Islet of Langerhans (tissue), 1 donor: Measurements from ENCODE around the gene EFNA1.
"Not testable (repeated sequence)": the region's sequence is repeated elsewhere in the genome, so short reads cannot be mapped to it uniquely, and the experiment has no call there.

ENCODE experiments used
- FAIRE-seq: peaks from one replicate; lab custom pipeline; 2011; peaks lifted over from hg19 to GRCh38; lab: Jason Lieb, UNC

The EFNA1 gene

DNA sequence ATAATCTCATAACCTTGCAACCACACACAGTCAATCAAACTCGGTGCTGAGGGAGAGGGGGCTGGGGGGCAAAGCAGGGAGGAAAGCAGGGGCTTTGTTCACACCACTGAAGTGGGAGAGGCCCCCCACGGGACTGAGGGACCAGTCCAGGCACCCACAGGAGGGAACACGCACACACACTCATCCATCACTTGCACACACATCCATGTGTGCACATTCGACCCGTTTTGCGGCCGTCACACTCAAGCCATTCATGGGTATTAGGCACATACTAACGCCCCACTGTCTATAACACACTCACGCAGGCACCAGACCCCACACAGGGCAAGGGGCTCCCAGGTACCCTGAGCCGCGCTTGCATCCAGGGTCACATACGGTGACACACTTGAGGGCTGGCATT, 35.0 kb upstream of the EFNA1 start:
- no peak for FAIRE-seq

DNA sequence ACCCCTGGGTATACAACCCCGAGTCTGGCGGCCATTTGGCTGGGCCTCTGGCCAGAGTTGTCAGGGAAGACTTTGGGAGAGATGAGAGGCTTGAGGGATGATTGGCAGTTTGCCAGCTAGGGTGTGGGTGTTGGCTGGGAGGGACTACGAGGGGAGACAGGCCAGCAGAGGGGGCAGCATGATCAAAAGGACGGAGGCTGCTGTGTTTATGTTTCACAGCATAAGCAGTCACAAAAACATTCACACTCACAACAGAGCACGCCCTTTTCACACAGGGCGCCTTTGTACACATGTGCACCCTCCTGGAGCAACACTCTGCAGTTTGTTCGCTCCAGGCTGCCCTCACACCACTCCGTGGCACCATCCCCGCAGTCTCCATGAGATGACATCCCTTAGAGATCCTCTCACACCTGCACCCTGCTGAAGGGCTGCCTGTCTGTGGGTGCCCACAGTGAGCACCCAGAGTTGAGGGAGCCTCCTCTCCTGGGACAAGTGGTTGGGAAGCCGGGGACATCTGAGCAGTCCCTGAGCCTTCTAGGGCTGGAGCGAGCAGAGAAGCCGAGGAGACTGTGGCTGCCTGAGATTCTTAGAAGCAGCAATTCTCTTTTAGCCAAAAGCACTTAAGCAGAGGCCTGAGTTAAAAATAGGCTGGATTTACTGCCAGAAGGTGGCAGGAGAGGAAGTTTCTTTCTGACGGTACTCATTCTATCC, 33.6 kb upstream of the EFNA1 start:
- no peak for FAIRE-seq

DNA sequence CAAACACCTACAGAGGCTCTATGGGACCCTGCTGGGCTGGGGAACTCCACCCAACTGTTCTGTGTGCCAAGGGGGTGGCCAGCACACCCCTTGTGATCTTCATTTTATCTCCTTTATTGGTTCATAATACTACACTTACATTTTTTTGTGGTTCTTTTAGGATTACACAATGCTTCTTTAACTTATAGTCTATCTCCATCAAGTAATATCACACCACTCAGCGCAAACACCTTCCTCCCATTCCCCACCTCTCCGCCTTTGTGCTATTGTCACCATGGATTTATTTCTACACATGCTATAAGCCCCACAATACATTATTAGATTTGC, 33.1 kb upstream of the EFNA1 start:
- no peak for FAIRE-seq

DNA sequence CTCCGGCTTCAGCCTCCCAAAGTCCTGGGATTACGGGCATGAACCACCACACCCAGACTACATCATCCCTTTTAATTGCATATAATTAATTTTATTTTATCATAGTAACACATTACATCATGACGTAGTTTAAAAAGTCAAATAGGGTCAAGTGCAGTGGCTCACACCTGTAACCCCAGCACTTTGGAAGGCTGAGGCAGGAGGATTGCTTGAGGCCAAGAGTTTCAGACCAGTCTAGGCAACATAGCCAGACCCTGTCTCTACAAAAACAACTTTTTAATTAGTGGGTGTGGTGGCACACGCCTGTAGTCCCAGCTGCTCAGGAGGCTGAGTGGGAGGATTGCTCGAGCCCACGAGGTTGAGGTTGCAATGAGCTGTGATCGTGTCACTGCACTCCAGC, 28.3 kb upstream of the EFNA1 start:
- no peak for FAIRE-seq

DNA sequence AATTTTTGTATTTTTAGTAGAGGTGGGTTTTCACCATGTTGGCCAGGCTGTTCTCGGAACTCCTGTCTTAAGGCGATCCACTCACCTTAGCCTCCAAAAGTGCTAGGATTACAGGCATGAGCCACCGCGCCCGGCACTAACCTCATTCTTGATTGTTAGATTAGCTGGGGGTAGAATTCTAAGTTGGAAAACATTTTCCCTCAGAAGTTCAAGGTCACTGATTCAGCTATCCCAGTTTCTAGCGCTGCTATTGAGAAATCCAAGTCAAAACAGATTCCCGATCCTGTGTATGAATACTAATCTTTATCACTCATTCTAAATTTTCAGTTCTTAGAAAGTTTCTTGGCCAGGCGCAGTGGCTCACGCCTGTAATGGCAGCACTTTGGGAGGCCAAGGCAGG, 24.4 kb upstream of the EFNA1 start:
- no peak for FAIRE-seq

DNA sequence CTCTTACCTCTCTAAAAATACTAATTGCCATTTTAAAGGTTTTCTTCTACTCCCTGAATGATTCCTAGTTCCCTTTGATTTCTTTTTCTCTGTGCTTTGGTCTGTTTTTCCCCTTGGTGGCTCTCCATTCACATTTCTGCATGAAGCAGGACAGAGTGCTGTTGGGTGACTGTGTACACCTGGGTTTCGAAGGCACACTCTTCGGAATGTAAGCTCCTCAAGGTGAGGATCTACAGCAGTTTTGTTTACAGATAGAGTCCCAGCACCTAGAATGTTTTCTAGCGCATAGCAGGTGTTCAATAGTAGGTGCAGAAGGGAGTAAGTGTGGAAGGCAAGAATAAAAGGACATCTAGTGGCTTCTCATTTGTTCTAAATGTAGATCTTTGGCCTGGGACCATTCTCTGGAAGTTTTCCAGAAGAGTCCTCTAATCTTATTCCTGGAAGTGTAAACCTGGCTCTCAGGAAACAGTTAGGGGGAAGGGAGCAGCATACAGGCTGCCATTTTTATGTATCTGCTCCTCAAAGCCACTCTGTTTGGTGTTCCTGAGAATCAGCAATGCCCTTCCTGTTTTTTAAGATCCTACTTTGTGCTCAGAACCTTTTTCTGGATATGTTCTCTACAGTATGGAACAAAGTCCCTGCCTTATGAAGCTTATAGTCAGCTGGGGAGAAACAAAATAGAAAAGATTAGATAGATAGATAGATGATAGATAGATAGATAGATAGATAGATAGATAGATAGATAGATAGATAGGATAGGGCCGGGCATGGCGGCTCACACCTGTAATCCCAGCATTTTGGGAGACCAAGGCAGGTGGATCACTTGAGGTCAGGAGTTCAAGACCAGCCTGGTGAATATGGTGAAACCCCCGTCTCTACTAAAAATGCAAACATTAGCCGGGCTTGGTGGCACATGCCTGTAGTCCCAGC, 22.8 kb upstream of the EFNA1 start:
- FAIRE-seq = no peak

DNA sequence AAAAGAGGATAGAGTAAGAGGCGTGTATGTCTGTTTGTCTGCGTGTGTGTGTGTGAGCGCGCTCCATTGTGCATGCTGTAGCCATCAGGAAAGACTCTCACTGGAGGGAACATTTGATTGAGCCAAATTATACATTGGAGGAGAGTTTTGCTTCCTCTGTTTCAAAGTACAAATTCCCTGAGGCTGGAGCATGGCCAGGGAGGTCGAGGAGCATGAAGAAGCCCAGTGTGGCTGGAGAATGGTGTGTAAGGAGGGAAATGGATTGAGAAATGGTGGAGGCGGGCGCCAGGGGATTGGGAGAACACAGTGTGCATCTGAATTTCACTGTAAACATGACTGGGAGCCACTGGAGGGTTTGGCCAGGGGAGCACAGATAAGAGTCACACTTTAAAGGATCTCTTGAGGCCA, 22.1 kb upstream of the EFNA1 start:
- no peak for FAIRE-seq

DNA sequence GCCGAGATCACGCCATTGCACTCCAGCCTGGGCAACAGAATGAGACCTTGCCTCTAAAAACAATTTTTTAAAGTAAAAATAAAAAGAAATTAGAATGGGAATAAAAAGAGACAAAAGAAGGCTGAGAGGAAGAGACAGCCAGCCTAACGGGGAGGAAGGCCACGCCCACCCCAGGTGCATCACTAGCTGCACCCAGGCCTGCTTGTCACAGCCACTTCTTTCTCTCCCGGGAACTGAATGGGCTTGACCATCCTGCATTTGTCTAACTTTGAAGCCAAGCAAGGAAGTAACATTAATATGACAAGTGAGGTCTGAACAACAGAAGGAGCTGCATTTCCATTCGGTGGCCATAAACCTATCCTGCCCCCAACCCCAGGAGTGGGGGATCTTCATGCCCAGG, 20.8 kb upstream of the EFNA1 start:
- no peak for FAIRE-seq

DNA sequence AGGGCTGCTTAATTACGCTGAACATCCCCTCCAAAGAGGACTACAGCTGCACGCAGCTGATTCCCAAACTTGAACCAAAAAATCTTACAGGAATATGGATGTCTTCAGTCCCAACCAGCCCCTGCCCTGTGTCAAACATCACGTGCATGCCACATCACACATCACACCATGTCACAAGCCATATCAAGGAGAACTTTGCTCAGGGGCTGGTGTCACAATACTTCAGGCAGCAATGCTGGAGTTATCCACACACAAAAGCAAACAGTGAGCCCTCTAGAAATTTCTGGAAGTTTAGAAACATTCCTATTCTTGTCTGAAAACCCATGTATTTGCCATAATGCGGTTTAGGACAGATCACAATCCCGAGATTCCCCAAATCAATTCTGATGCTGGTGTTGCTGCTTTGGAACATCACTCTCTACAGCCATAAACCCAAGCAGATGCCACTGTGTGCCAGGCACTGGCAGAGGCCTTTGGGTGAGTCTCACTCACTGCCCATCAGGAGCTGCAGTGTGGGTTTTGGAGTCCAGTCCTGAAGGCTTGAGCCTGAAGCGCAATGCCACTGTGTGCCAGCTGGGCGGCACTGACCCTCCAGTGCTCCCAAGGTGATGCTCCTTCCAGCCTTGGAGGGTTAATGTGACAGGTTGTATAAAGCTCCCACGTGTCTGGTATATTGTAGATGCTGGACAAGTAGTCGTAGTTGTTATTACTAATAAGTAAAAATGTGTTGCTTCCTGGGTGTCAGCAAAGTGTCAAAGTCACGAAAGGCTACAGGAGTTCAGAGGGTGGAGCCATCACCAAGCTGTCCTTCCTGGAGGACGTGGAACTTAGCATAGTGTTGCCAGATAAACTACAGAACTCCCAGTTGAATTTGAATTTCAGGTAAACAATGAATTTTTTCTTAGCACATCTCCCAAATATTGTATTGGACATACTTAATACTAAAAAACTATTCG, 20.1 kb upstream of the EFNA1 start:
- no peak for FAIRE-seq

DNA sequence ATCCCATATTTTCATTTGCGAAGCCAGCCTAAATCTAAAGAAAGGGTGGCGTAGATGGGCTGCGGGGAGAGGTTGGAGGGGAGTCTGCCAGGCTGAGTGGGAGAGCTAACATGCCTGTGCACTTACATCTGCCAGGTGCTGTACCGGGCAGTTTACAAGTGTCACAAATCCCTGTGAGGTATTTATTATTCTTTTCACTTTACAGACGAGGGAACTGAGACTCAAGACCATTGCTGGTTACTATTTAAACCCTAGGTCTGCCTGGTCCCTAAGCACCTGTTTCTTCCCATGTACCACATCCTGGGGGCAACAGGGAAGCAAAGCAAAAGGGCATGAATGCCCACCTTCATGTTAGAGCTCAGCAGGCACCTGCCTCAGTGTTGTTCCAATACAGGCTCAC, 19.4 kb upstream of the EFNA1 start:
- FAIRE-seq = no peak

DNA sequence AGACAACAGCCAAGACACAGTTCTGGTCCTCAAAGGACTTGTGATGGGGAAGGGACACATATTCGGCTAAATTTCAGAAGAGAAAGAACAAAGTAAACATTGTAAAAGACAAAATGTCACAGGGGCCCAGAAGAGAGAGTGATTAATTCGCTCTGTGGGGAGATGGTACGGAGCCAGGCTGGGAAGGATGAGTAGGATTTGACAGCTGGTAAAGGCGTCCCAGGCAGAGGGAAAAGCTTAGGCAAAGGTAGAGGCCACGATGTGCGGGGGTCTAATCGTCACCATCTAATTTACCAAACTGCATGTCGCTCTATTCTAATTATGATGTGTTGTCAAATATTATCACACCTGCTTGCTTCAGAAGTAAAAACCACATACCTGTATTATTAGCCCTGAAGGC, 17.3 kb upstream of the EFNA1 start:
- FAIRE-seq = no peak

DNA sequence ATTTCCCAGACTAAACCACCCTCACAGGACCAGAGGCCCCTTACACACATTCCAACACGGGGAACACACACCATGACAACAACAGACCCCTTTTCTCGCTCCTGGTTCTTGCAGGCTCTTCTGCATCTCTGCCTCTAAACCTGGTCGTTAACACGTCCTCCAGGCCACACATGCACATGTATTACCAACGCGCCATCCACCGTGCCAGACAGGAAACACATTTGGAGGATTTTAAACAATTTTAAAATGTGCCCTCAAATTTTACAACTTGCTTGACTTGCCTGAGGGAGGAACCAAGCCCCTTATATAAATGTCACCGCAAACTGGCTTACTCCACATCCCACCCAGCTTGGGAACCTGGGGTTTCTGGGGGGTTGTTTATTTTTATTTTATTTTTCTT, 16.9 kb upstream of the EFNA1 start:
- no peak for FAIRE-seq

DNA sequence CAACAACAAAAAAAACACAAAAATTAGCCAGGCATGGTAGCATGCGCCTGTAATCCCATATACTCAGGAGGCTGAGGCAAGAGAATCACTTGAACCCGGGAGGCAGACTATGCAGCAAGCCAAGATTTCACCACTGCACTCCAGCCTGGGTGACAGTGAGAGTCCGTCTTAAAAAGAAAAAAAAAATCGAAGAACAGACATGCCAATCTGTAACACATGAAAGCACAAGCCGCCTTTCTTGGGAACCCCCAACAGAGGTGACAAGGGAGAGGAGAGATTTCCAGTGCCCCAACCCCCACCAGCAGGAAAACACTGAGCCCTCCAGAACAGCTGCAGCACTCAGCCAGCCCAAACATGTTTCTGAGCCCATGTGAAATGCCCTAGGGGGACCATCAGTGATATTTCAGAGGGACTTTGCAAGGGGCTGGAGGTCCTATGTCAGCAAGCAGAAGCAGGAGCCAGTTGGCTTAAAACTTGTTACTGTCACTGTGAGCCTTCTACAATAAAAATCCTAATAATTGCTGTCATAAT, 14.2 kb upstream of the EFNA1 start:
- FAIRE-seq = no peak

DNA sequence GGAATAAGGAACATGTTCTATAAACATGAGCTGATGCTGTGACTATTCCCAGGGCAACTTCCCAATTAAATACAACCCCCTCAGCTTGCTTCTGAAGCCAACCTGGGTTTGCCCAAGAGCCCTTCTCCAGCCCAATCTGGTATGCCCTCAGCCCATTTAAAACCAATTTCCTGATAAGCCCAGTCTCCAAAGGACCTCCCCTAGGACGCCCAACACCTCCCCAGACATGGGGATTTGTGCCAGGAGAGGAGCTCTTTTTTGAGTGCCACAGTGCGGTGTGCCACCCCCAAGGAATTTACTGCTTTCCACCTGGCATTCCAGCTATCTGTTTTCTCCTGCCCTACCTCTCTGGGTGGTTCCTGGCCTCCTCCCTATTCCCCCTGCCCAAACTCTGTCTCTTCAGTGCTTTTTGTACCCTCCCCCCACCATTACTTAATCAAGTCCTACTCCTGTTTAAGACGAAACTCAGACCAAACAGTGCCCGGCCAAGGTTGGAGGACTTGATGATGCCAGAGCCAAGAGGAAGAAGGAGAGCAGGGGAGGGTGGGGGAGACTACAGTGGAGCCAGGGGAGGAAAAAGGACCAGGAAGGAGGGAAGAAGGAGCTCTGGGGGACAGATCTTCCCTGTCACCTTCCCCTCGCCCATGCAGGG, 11.4 kb upstream of the EFNA1 start:
- no peak for FAIRE-seq

DNA sequence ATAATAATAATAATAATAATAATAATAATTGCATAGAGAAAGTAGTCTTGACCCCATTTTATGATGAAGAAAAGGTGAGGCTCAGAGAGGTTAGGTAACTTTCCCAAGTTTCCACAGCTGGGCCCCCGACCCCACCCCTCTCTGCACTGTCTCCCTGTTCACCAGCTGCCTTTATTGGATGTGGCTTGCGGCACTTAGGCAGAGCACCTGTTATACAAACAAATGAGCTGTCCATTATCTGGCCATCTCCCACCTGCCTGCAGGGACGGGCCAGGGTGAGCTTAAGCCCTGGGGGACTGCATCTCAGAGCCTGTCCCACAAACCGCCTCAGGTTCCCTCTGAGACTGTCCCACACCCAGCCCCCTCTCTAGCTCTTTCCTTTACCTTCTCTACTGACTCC, 10.1 kb upstream of the EFNA1 start:
- no peak for FAIRE-seq

DNA sequence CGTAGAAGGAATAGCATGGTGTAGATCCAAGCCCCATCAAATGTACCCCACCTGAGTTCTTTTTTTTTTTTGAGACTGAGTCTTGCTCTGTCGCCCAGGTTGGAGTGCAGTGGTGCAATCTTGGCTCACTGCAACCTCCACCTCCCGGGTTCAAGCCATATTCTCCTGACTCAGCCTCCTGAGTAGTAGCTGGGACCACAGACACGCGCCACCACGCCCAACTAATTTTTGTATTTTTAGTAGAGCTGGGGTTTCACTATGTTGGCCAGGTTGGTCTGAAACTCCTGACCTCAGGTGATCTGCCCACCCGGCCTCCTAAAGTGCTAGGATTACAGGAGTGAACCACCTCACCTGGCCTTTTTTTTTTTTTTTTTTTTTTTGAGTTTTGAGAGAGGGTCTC, 9.6 kb upstream of the EFNA1 start:
- FAIRE-seq = not testable (repeated sequence)

DNA sequence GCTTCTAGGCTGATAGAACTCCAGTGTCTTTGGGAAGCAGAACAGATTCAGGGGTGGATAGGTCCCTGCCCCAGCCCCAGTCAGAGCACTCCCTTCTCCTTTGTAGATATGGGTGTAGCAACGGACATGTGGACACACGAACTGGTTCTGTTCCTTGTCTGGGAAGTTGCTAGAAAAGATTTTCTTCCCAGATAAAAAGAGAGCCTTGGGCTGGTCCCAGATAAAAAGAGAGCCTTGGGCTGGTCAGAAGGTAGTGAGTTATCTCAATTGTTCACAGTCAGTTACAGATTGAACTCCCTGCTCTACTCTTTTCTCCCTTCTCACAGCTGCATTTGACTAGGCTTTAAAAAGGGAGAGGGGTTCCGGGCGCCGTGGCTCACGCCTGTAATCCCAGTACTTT, 7.4 kb upstream of the EFNA1 start:
- FAIRE-seq = no peak

DNA sequence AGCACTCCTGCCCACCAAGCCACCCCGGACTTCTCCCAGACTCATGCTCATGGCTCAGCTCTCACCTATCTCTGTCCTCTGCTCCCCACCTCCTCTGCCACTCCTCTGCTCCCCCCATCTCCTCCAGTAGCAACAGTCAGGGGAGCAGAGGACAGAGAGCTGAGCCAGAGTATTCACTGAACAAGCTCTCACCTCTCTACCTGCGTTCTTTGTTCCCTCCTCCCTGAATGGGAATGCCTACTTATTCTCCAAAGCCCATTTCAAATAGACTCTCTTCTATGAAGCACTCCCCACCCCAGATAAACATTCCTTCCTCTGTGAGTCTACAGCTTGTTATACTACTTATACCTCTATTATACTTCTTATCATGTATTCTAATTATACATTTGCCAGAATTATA, 6.4 kb upstream of the EFNA1 start:
- FAIRE-seq = no peak

DNA sequence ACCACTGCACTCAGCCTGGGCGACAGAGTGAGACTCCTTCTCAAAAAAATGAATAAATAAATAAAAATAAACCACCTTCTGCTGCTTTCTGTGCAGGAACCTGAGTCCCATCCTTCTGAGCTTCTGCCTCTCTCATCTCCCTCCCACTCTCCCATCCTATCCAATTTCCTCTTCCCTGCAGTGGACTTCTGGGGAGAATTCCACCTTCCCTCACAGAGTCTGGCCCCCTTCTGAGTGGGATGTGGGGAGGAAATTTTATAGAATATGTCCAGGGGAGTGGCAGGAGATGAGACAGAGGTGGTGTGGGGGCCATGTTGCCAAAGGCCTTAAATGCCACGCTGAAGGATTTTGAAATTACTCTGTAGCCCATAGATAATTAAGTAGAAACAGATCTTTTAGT, 5.4 kb upstream of the EFNA1 start:
- FAIRE-seq = no peak

DNA sequence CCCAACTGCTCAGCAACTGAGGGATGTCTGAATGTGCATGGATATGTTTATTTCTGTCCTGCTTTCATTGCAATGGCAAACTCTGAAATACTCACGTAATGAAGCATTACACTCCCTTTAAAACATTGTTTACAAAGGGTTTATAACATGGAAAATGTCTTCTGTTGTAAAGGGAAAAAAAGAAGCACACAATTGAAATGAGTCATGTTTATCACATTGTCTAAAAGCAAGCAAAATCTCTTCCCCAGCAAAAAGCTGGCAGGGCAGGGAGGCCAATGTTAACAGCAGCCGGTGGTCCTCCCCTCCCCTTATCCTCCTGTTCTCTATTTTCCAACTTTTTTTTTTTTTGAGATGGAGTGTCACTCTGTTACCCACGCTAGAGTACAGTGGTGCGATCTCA, 3.9 kb upstream of the EFNA1 start:
- FAIRE-seq = no peak

DNA sequence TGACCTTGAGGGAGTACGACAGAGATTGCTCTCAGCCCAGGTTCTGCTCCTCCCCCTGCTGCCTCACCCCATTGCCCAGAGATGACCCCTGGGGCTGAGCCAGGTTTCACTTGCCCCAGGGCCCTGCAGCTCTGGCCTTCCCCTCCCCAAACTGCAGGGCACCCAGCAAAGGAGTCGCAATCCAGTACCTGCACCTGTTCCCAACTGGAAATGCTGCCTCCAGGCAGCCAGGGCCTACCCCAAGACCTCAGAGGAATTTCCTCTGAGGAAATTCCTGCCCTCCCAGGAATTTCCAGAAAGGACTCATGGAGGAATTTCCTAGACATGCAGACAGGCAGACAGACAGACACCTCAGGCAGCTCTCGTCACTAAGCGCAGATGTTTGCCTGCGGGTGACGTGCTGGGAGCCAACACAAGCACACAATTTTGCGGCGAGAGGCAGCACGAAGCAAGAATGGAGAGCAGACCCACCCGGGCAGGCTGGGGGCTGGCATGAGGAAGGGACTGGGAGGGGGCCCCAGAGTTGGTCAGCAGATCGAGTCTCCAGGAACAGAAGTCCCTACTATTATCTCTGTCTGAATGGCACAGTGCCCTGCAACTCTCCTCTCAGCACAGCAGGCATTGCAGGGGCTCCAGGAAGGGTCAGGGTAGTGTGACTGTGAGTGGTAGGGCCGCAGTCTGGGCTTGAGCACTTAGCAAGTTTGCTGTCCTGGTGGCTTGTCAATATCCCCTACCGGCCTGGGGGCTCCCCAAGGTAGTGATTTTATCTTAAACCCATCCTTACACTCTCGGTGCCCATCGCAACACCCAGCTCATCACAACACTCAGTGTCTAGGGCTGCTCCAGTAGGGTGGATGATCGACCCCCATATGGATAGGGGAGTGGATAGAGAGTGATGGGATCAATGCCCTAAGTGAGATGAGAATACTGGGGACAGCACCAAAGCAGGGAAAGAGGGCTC, 2.9 kb upstream of the EFNA1 start:
- no peak for FAIRE-seq
